WTC11 (cell line): ENCODE results near the gene OCA2.

ENCODE experiments used
- CTCF ChIP-seq: fragments of 200-600 bp; IDR thresholded peaks from 2 replicates; pipeline ENCODE4 v1.8.0; 2022; ENCODE audit warnings: antibody characterized with exemption
- E2F1 ChIP-seq: sonication (generic); formaldehyde crosslinking; IDR thresholded peaks from 2 replicates; pipeline ENCODE4 v1.8.0; 2022; ENCODE audit warnings: mild to moderate bottlenecking, missing genetic modification reagents
- GABPB1 ChIP-seq: sonication (generic); formaldehyde crosslinking; IDR thresholded peaks from 2 replicates; pipeline ENCODE4 v1.8.1; 2023; ENCODE audit warnings: mild to moderate bottlenecking, missing genetic modification reagents
- HMGXB4 ChIP-seq: sonication (generic); formaldehyde crosslinking; IDR thresholded peaks from 2 replicates; pipeline ENCODE4 v1.8.1; 2023; ENCODE audit warnings: mild to moderate bottlenecking, moderate library complexity, missing genetic modification reagents
- MLX ChIP-seq: sonication (generic); formaldehyde crosslinking; IDR thresholded peaks from 2 replicates; pipeline ENCODE4 v1.8.1; 2023; ENCODE audit warnings: mild to moderate bottlenecking, missing genetic modification reagents, moderate library complexity
- MXD4 ChIP-seq: fragments of 250-450 bp; sonication (Bioruptor Pico); IDR thresholded peaks from 2 replicates; pipeline ENCODE4 v1.8.0; 2021; ENCODE audit warnings: mild to moderate bottlenecking, moderate library complexity, borderline replicate concordance
- NFATC4 ChIP-seq: fragments of 250-450 bp; sonication (Bioruptor Pico); IDR thresholded peaks from 2 replicates; pipeline ENCODE4 v1.9.0; 2021; ENCODE audit warnings: mild to moderate bottlenecking
- PREB ChIP-seq: sonication (generic); formaldehyde crosslinking; IDR thresholded peaks from 2 replicates; pipeline ENCODE4 v1.8.1; 2022; ENCODE audit warnings: mild to moderate bottlenecking, missing genetic modification reagents, moderate library complexity, borderline replicate concordance
- ZNF671 ChIP-seq: fragments of 250-450 bp; sonication (Bioruptor Pico); IDR thresholded peaks from 2 replicates; pipeline ENCODE4 v1.8.0; 2021; ENCODE audit warnings: mild to moderate bottlenecking
- TF ChIP-seq, protein P1 (sequence below): sonication (generic); formaldehyde crosslinking; IDR thresholded peaks from 2 replicates; pipeline ENCODE4 v1.8.1; 2022; ENCODE audit warnings: missing genetic modification reagents, borderline replicate concordance
- TF ChIP-seq, protein P2 (sequence below): sonication (generic); formaldehyde crosslinking; IDR thresholded peaks from 2 replicates; pipeline ENCODE4 v1.8.0; 2023; ENCODE audit warnings: missing genetic modification reagents

DNA sequence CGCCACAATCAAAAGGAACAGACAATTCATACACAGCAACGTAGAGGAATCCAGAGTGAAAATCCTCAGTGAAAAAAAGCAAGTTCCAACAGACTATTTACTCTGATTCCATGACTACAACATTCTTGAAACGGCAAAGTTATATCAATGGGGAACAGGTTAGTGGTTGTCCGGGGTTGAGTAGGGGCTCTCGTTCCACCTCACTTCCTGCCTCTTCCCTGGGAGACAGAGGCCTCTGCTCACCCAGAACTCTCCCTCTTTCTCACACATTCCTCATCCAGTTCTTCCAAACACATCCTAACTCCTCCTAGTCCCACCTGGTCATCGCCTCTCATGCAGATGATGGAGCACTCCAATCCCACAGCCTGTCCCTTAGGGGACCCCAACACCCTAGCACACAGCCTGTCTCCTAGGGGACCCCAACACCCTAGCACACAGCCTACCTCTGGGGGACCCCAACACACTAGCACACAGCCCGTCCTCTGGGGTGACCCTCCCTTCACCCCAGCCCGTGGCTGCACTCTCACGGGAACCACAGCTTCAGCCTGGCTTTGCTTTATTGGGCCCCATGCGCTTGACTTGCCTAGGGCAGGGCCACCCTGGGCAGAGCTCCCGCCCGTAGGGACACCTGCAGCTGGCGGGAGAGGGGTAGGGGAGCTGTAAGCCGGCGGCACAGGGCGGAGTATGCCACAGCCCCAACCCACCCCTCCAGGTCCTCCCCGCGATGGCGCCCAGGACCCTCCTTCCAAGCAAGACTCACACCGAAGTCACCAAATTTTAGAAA lies 5.2 kb downstream of the OCA2 start:
- TF ChIP-seq NFATC4 (no peak), CTCF (no peak), ZNF671 (no peak), GABPB1 (no peak), E2F1 (no peak), MXD4 (CRISPR knock-in tag) (no peak), HMGXB4 (CRISPR knock-in tag) (no peak; the same call in 1 of the 2 replicates), MLX (CRISPR knock-in tag) (no peak), PREB (CRISPR knock-in tag) (no peak)
- TF ChIP-seq, protein P1, sequence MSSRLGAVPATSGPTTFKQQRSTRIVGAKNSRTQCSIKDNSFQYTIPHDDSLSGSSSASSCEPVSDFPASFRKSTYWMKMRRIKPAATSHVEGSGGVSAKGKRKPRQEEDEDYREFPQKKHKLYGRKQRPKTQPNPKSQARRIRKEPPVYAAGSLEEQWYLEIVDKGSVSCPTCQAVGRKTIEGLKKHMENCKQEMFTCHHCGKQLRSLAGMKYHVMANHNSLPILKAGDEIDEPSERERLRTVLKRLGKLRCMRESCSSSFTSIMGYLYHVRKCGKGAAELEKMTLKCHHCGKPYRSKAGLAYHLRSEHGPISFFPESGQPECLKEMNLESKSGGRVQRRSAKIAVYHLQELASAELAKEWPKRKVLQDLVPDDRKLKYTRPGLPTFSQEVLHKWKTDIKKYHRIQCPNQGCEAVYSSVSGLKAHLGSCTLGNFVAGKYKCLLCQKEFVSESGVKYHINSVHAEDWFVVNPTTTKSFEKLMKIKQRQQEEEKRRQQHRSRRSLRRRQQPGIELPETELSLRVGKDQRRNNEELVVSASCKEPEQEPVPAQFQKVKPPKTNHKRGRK (CRISPR knock-in tag): no peak
- TF ChIP-seq, protein P2, sequence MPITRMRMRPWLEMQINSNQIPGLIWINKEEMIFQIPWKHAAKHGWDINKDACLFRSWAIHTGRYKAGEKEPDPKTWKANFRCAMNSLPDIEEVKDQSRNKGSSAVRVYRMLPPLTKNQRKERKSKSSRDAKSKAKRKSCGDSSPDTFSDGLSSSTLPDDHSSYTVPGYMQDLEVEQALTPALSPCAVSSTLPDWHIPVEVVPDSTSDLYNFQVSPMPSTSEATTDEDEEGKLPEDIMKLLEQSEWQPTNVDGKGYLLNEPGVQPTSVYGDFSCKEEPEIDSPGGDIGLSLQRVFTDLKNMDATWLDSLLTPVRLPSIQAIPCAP: no peak
